CD4-positive, alpha-beta T cell treated with Interleukin-6 at 100 ng/mL for 8 hours (primary cell): ENCODE data around the gene CORO1C.

ENCODE experiments used
- DNase-seq: peaks from one replicate; pipeline ENCODE4 v3.0.0-alpha.2; 2020; ENCODE audit warnings: mixed read lengths, low spot score

The CORO1C gene

GRCh38 chr12:108599948-108600701 lies 131.2 kb downstream of the CORO1C start:
- DNase-seq: no peak

GRCh38 chr12:108599541-108599940 lies 131.8 kb downstream of the CORO1C start:
- DNase-seq: no peak

GRCh38 chr12:108598553-108599250 lies 132.6 kb downstream of the CORO1C start:
- no peak for DNase-seq

GRCh38 chr12:108597559-108598471 lies 133.5 kb downstream of the CORO1C start, which contains the start of gene TMEM119:
Gene TMEM119, minus strand, starts transcription at chr12:108598084. Its CDS starts 5,701 bp downstream, at chr12:108592383.
- DNase-seq: no peak

- no peak for DNase-seq
Observed at GRCh38 chr12:108596854-108597558, 134.3 kb downstream of the CORO1C start.

- DNase-seq: no peak
Observed at GRCh38 chr12:108595711-108596647, 135.3 kb downstream of the CORO1C start.
